ENCODE results near the gene NCOA1. TPM values are rescaled to one million over a fixed set of nuclear protein-coding genes. Genes with fewer than 3 reads are reported as not detected.
"Not testable (repeated sequence)": the region's sequence is repeated elsewhere in the genome, so short reads cannot be mapped to it uniquely, and the experiment has no call there.

NCOA1 gene
- total and polyA plus RNA-seq, 4 donors, result 6.5 to 26.6 (median 16.3) TPM

GRCh38 chr2:24678066-24678465 is 187.0 kb downstream of the NCOA1 start:
- peaks cover 0 to 17% (median 5%) of the 10 kb centered on the region in 4 donors for H3K36me3 ChIP-seq (ENCODE audit: control insufficient read depth in 4 of 4, insufficient read depth in 3 of 4, low read depth in 1 of 4, low read length in 3 of 4)
- not testable (repeated sequence) for H3K27me3 ChIP-seq (ENCODE audit: control insufficient read depth in 4 of 4, insufficient read depth in 4 of 4, low read length in 3 of 4); H3K9me3 ChIP-seq (ENCODE audit: control insufficient read depth in 4 of 4, low read length in 3 of 4); H3K4me3 ChIP-seq (ENCODE audit: low read depth in 1 of 3, low read length in 3 of 3); DNase-seq (ENCODE audit: low spot score); H3K4me1 ChIP-seq (ENCODE audit: control insufficient read depth in 4 of 4, insufficient read depth in 4 of 4, low read length in 3 of 4); H3K9ac ChIP-seq (ENCODE audit: low read depth in 1 of 2, low read length in 2 of 2); H3K27ac ChIP-seq (ENCODE audit: low read depth in 1 of 2, low read length in 2 of 2)

GRCh38 chr2:24680196-24680595 is 189.1 kb downstream of the NCOA1 start:
- Histone ChIP-seq H3K27ac (ENCODE audit: low read depth in 1 of 2, low read length in 2 of 2) (no peak overlapping the region), H3K27me3 (ENCODE audit: control insufficient read depth in 4 of 4, insufficient read depth in 4 of 4, low read length in 3 of 4) (no peaks in the 10 kb centered on the region), H3K9ac (ENCODE audit: low read depth in 1 of 2, low read length in 2 of 2) (no peak overlapping the region), H3K36me3 (ENCODE audit: control insufficient read depth in 4 of 4, insufficient read depth in 3 of 4, low read depth in 1 of 4, low read length in 3 of 4) (peaks cover 0 to 17% (median 5%) of the 10 kb centered on the region in 4 donors), H3K4me3 (ENCODE audit: low read depth in 1 of 3, low read length in 3 of 3) (no peak overlapping the region), H3K4me1 (ENCODE audit: control insufficient read depth in 4 of 4, insufficient read depth in 4 of 4, low read length in 3 of 4) (no peaks in the 10 kb centered on the region), H3K9me3 (ENCODE audit: control insufficient read depth in 4 of 4, low read length in 3 of 4) (no peaks in the 10 kb centered on the region)
- TF ChIP-seq FOXA2 (IDR thresholded peaks at IDR 0.05) (no peak), TAF1 (conservative IDR thresholded peaks at IDR 0.05) (no peak), REST (IDR thresholded peaks at IDR 0.05) (no peak), SP1 (IDR thresholded peaks at IDR 0.05) (no peak), RXRA (IDR thresholded peaks at IDR 0.05) (no peak), RAD21 (IDR thresholded peaks at IDR 0.05) (no peak), YY1 (IDR thresholded peaks at IDR 0.05) (no peak)
- WGBS, result 96% methylated on average over 5 of the region's 5 CpGs
- DNase-seq (ENCODE audit: low spot score), result no peak

- DNase-seq (ENCODE audit: low spot score), result no peak
- TF ChIP-seq YY1 (IDR thresholded peaks at IDR 0.05), result no peak
- no peak for TF ChIP-seq HNF4G (IDR thresholded peaks at IDR 0.05)
- no peak overlapping the region for H3K9ac ChIP-seq (ENCODE audit: low read depth in 1 of 2, low read length in 2 of 2)
- no peaks in the 10 kb centered on the region for H3K27me3 ChIP-seq (ENCODE audit: control insufficient read depth in 4 of 4, insufficient read depth in 4 of 4, low read length in 3 of 4)
- H3K36me3 ChIP-seq (ENCODE audit: control insufficient read depth in 4 of 4, insufficient read depth in 3 of 4, low read depth in 1 of 4, low read length in 3 of 4), result peaks cover 0 to 13% (median 3%) of the 10 kb centered on the region in 4 donors
- H3K9me3 ChIP-seq (ENCODE audit: control insufficient read depth in 4 of 4, low read length in 3 of 4), result no peaks in the 10 kb centered on the region
- no peak overlapping the region for H3K4me3 ChIP-seq (ENCODE audit: low read depth in 1 of 3, low read length in 3 of 3)
- H3K4me1 ChIP-seq (ENCODE audit: control insufficient read depth in 4 of 4, insufficient read depth in 4 of 4, low read length in 3 of 4), result no peaks in the 10 kb centered on the region
- no peak overlapping the region for H3K27ac ChIP-seq (ENCODE audit: low read depth in 1 of 2, low read length in 2 of 2)
- WGBS, result 83% methylated on average over 7 of the region's 7 CpGs
These were observed 191.2 kb downstream of the NCOA1 start for GRCh38 chr2:24682304-24682703.

- no peak for DNase-seq (ENCODE audit: low spot score)
- no peaks in the 10 kb centered on the region for H3K4me1 ChIP-seq (ENCODE audit: control insufficient read depth in 4 of 4, insufficient read depth in 4 of 4, low read length in 3 of 4)
- no peak overlapping the region for H3K4me3 ChIP-seq (ENCODE audit: low read depth in 1 of 3, low read length in 3 of 3)
- H3K36me3 ChIP-seq (ENCODE audit: control insufficient read depth in 4 of 4, insufficient read depth in 3 of 4, low read depth in 1 of 4, low read length in 3 of 4), result peaks cover 0 to 9% (median 4%) of the 10 kb centered on the region in 4 donors
- no peaks in the 10 kb centered on the region for H3K27me3 ChIP-seq (ENCODE audit: control insufficient read depth in 4 of 4, insufficient read depth in 4 of 4, low read length in 3 of 4)
- no peak overlapping the region for H3K9ac ChIP-seq (ENCODE audit: low read depth in 1 of 2, low read length in 2 of 2)
- H3K9me3 ChIP-seq (ENCODE audit: control insufficient read depth in 4 of 4, low read length in 3 of 4), result no peaks in the 10 kb centered on the region
- TF ChIP-seq ZBTB33 (IDR thresholded peaks at IDR 0.05) (no peak), EGR1 (IDR thresholded peaks at IDR 0.05; ENCODE audit: low read depth in 2 of 2) (no peak), HNF4A (conservative IDR thresholded peaks at IDR 0.05) (no peak)
- WGBS, result 97% methylated on average over 1 of the region's 1 CpG
- no peak overlapping the region for H3K27ac ChIP-seq (ENCODE audit: low read depth in 1 of 2, low read length in 2 of 2)
These were observed 192.4 kb downstream of the NCOA1 start for GRCh38 chr2:24683408-24683807.

Data from liver (tissue), 9 donors.